NB4 (cell line): Measurements from ENCODE around the gene LAMTOR1.

ENCODE experiments used
- DNase-seq: peaks from one replicate; pipeline ENCODE4 v3.0.0; 2010; ENCODE audit warnings: low read depth
- H3K4me3 ChIP-seq: one replicate; pipeline ENCODE4 v1.5.1; 2011; ENCODE audit warnings: mild to moderate bottlenecking, low read depth, low read length, moderate library complexity
- CTCF ChIP-seq: IDR thresholded peaks from one replicate; pipeline ENCODE4 v1.5.1; 2012; ENCODE audit warnings: low read depth, low read length
- MAX ChIP-seq: IDR thresholded peaks from 2 replicates; pipeline ENCODE4 v1.6.1; 2011; ENCODE audit warnings: low read depth, low read length
- MYC ChIP-seq: IDR thresholded peaks from 2 replicates; pipeline ENCODE4 v1.6.1; 2011; ENCODE audit warnings: low read depth, low read length
- POLR2A ChIP-seq: IDR thresholded peaks from 2 replicates; pipeline ENCODE4 v1.6.1; 2011; ENCODE audit warnings: mild to moderate bottlenecking; ENCODE audit not compliant: insufficient read length; ENCODE audit errors: extremely low read depth

LAMTOR1 gene

GRCh38 chr11:72075756-72076155, 27.3 kb downstream of the LAMTOR1 start:
- H3K4me3 ChIP-seq, result no peak overlapping the region
- DNase-seq, result no peak
- TF ChIP-seq POLR2A (no peak), CTCF (no peak), MYC (no peak), MAX (no peak)

GRCh38 chr11:72075109-72075508, 28.0 kb downstream of the LAMTOR1 start:
- TF ChIP-seq MAX, result no peak
- peak; percentile 61 for TF ChIP-seq CTCF
- H3K4me3 ChIP-seq, result no peak overlapping the region
- DNase-seq, result peak; percentile 68

- H3K4me3 ChIP-seq, result no peak overlapping the region
- TF ChIP-seq MYC (no peak), POLR2A (no peak), MAX (no peak), CTCF (no peak)
- peak; percentile 41 for DNase-seq
These were observed 30.7 kb downstream of the LAMTOR1 start for GRCh38 chr11:72072348-72072747.

DNA sequence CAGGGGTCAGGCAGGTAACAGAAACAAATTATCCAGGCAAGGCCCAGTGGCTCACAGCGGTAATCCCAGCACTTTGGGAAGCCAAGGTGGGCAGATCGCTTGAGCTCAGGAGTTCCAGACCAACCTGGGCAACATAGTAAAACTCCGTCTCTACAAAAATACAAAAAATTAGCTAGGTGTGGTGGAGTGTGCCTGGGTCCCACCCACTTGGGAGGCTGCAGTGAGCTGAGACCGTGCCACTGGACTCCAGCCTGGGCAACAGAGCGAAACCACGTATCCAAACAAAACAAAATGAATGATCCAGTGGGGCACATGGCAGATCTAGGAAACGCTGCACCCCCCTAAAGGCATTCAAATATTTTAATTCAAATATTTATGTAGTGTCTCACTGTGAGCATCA, 32.6 kb downstream of the LAMTOR1 start:
- TF ChIP-seq CTCF, result no peak
- TF ChIP-seq MYC, result no peak
- TF ChIP-seq MAX, result no peak
- TF ChIP-seq POLR2A, result no peak
- no peak overlapping the region for H3K4me3 ChIP-seq
- DNase-seq, result no peak

- DNase-seq, result peak; percentile 84
- TF ChIP-seq POLR2A (no peak), MAX (no peak), MYC (no peak), CTCF (no peak)
These were observed 33.3 kb downstream of the LAMTOR1 start for GRCh38 chr11:72069787-72070251.

DNA sequence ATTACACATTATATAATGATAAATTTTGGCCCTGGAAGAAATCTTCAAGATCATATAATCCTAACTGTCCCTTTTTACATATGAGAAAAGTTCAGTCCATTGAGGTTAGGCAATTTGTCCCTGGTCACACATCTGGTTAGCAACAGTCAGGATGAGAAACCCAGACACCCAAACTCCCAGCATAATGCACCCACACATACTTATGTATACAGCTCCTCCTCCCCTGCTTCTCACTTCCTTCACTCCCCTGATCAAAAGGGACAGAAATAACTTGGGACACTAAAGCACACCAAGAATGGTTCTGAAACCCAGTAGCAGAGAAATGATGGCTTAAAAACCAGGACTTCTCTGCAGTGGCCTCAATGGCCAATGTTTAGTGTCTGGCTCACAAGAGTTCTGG, 33.9 kb downstream of the LAMTOR1 start:
- peak; percentile 28 for DNase-seq

More at GRCh38 chr11:72069787-72070251, 33.3 kb downstream of the LAMTOR1 start:
- peak overlapping the region; percentile 16 for H3K4me3 ChIP-seq

More for the DNA sequence above, 33.9 kb downstream of the LAMTOR1 start:
- no peak for TF ChIP-seq CTCF
- peak overlapping the region; percentile 16 for H3K4me3 ChIP-seq
